ENCODE measurements around the gene RGS21.

The RGS21 gene

GRCh38 chr1:192379554-192379953 is 62.8 kb downstream of the RGS21 start:
- DNase-seq: no peak

GRCh38 chr1:192382758-192383157 is 66.0 kb downstream of the RGS21 start:
- no peak for DNase-seq

GRCh38 chr1:192386051-192386650 is 69.4 kb downstream of the RGS21 start:
- no peak for DNase-seq

GRCh38 chr1:192395211-192395610 is 78.4 kb downstream of the RGS21 start:
- no peak for DNase-seq

GRCh38 chr1:192395895-192396294 is 79.1 kb downstream of the RGS21 start:
- no peak for DNase-seq

GRCh38 chr1:192399161-192399560 is 82.4 kb downstream of the RGS21 start:
- DNase-seq: no peak

GRCh38 chr1:192401825-192402224 is 85.0 kb downstream of the RGS21 start:
- no peak for DNase-seq

- no peak for DNase-seq
Measured at GRCh38 chr1:192402571-192402970, 85.8 kb downstream of the RGS21 start.

GRCh38 chr1:192407206-192407605 is 90.4 kb downstream of the RGS21 start:
- no peak for DNase-seq

Data from CD4-positive, alpha-beta T cell treated with Interleukin-10 for 1 hour (primary cell).